IMR-90 (cell line): ENCODE measurements around the gene LGALS9. TPM values are rescaled to one million over a fixed set of nuclear protein-coding genes. Genes with fewer than 3 reads are reported as not detected.

Experiments used
- ATAC-seq: fragments of 200-7000 bp; cut with Tn5 transposase; 2 replicates; pipeline ENCODE4 v1.9.1; 2020; ENCODE audit warnings: low read depth, mild to moderate bottlenecking, moderate library complexity
- BruUV-seq: library from RNA; stranded (reverse); fragments of 400-500 nt; replicated peaks from 2 replicates; lab custom pipeline; 2021; lab: Mats Ljungman, UMichigan
- CTCF ChIA-PET: fragments of 300-600 bp; formaldehyde crosslinking; extraction: SDS; loops from one replicate; lab custom pipeline; 2021; ENCODE audit warnings: antibody characterized with exemption; lab: Yijun Ruan, JAX
- POLR2A ChIA-PET: fragments of 300-600 bp; sonication (Branson Sonifier 250); formaldehyde crosslinking; loops from one replicate; lab custom pipeline; 2022; ENCODE audit warnings: antibody characterized with exemption; ENCODE audit not compliant: unreplicated experiment; lab: Charles Lee
- DNase-seq: peaks from one replicate; pipeline ENCODE4 v3.0.0; 2013
- H2AFZ ChIP-seq: replicated peaks from 2 replicates; pipeline ENCODE3; 2013; ENCODE audit warnings: low read length, mild to moderate bottlenecking; ENCODE audit not compliant: poor library complexity
- H2AK5ac ChIP-seq: 2 replicates; pipeline ENCODE4 v1.6.1; 2013; ENCODE audit warnings: low read depth, low read length, inconsistent platforms
- H2AK9ac ChIP-seq: replicated peaks from 2 replicates; pipeline ENCODE3; 2013; ENCODE audit warnings: mild to moderate bottlenecking, low read depth, low read length, moderate library complexity; ENCODE audit not compliant: poor library complexity
- H2BK120ac ChIP-seq: 2 replicates; pipeline ENCODE4 v1.6.1; 2013; ENCODE audit warnings: low read depth, low read length, inconsistent platforms
- H2BK15ac ChIP-seq: 3 replicates; pipeline ENCODE4 v1.6.1; 2013; ENCODE audit warnings: low read depth, low read length, inconsistent platforms
- H2BK20ac ChIP-seq: 2 replicates; pipeline ENCODE4 v1.6.1; 2013; ENCODE audit warnings: low read depth, mild to moderate bottlenecking, inconsistent platforms, low read length, moderate library complexity
- H2BK5ac ChIP-seq: 2 replicates; pipeline ENCODE4 v1.6.1; 2013; ENCODE audit warnings: mild to moderate bottlenecking, low read depth, low read length, inconsistent platforms; ENCODE audit not compliant: poor library complexity, severe bottlenecking
- H3K14ac ChIP-seq: replicated peaks from 2 replicates; pipeline ENCODE4 v1.6.1; 2013; ENCODE audit warnings: low read depth, low read length, inconsistent platforms
- H3K18ac ChIP-seq: 2 replicates; pipeline ENCODE4 v1.6.1; 2013; ENCODE audit warnings: low read depth, low read length, control low read depth
- H3K23ac ChIP-seq: 2 replicates; pipeline ENCODE4 v1.6.1; 2013; ENCODE audit warnings: low read depth, low read length, inconsistent platforms
- H3K27ac ChIP-seq: 2 replicates; pipeline ENCODE4 v1.5.1; 2013; ENCODE audit warnings: mild to moderate bottlenecking, control low read depth, low read length; ENCODE audit not compliant: insufficient read depth
- H3K27me3 ChIP-seq: 2 replicates; pipeline ENCODE4 v1.6.1; 2013; ENCODE audit warnings: low read length; ENCODE audit not compliant: control insufficient read depth, insufficient read depth
- H3K36me3 ChIP-seq: 2 replicates; pipeline ENCODE4 v1.6.1; 2013; ENCODE audit warnings: low read length, mixed read lengths; ENCODE audit not compliant: control insufficient read depth, insufficient read depth
- H3K4ac ChIP-seq: 2 replicates; pipeline ENCODE4 v1.6.1; 2013; ENCODE audit warnings: low read depth, low read length, inconsistent platforms
- H3K4me1 ChIP-seq: 2 replicates; pipeline ENCODE4 v1.6.1; 2013; ENCODE audit warnings: low read length, mixed read lengths; ENCODE audit not compliant: control insufficient read depth, insufficient read depth
- H3K4me2 ChIP-seq: 2 replicates; pipeline ENCODE4 v1.6.1; 2013; ENCODE audit warnings: low read depth, mild to moderate bottlenecking, control low read depth, low read length, moderate library complexity
- H3K4me3 ChIP-seq: 2 replicates; pipeline ENCODE4 v1.5.1; 2013; ENCODE audit warnings: low read depth, mild to moderate bottlenecking, control low read depth, low read length, moderate library complexity; ENCODE audit not compliant: insufficient read depth
- H3K56ac ChIP-seq: 2 replicates; pipeline ENCODE4 v1.6.1; 2013; ENCODE audit warnings: low read length, inconsistent platforms; ENCODE audit not compliant: insufficient read depth; ENCODE audit errors: extremely low read depth
- H3K79me1 ChIP-seq, 2 experiments: 2 replicates each; pipeline ENCODE4 v1.6.1; 2013; ENCODE audit warnings: low read length in 2 of 2, inconsistent platforms in 1 of 2, low read depth in 1 of 2
- H3K9ac ChIP-seq: 2 replicates; pipeline ENCODE4 v1.6.1; 2013; ENCODE audit warnings: low read depth, low read length, control low read depth
- H3K9me1 ChIP-seq: 2 replicates; pipeline ENCODE4 v1.6.1; 2013; ENCODE audit warnings: low read length, inconsistent platforms; ENCODE audit not compliant: insufficient read depth
- H3K9me3 ChIP-seq: 2 replicates; pipeline ENCODE4 v1.6.1; 2013; ENCODE audit warnings: low read length; ENCODE audit not compliant: control insufficient read depth, insufficient read depth
- H4K20me1 ChIP-seq: 2 replicates; pipeline ENCODE4 v1.6.1; 2013; ENCODE audit warnings: low read length, inconsistent platforms; ENCODE audit not compliant: insufficient read depth
- H4K5ac ChIP-seq: 2 replicates; pipeline ENCODE4 v1.6.1; 2013; ENCODE audit warnings: mild to moderate bottlenecking, low read depth, low read length, control low read depth
- H4K8ac ChIP-seq, 2 experiments: 2 replicates each; pipeline ENCODE4 v1.6.1; 2013; ENCODE audit warnings: low read depth in 2 of 2, low read length in 2 of 2, control low read depth in 1 of 2, inconsistent platforms in 1 of 2
- H4K91ac ChIP-seq: 2 replicates; pipeline ENCODE4 v1.6.1; 2013; ENCODE audit warnings: low read depth, low read length, inconsistent platforms; ENCODE audit not compliant: insufficient read depth
- ELK1 ChIP-seq: fragments of 150-350 bp; IDR thresholded peaks from 2 replicates; pipeline ENCODE4 v1.6.1; 2016; ENCODE audit warnings: low read depth, mild to moderate bottlenecking, low read length, moderate library complexity, borderline replicate concordance
- NFE2L2 ChIP-seq: fragments of 150-350 bp; IDR thresholded peaks from 2 replicates; pipeline ENCODE4 v1.6.1; 2016; ENCODE audit warnings: low read depth, mild to moderate bottlenecking, low read length
- POLR2A ChIP-seq: IDR thresholded peaks from 2 replicates; pipeline ENCODE4 v1.6.1; 2012; ENCODE audit warnings: mild to moderate bottlenecking, low read depth, low read length
- SMC3 ChIP-seq: fragments of 150-350 bp; IDR thresholded peaks from 2 replicates; pipeline ENCODE4 v1.6.1; 2016; ENCODE audit warnings: low read depth, mild to moderate bottlenecking, antibody characterized with exemption, low read length, moderate library complexity
- WGBS, 2 experiments: methylation state at CpG; one replicate each; pipeline versions ENCODE4 v1.1.5 to v1.1.7; 2013; ENCODE audit warnings: missing lambda C conversion rate in 2 of 2; ENCODE audit not compliant: insufficient read length in 1 of 2; ENCODE audit errors: extremely low coverage in 2 of 2; 5-methylcytosine and 5-hydroxymethylcytosine counted together
- dilution Hi-C: fragments of 300-500 bp; cut with HindIII; formaldehyde crosslinking; loops from one replicate; pipeline ENCODE4 v1.14.3; 2018; ENCODE audit warnings: low sequenced_read_pairs; ENCODE audit not compliant: unreplicated experiment
- in situ Hi-C: fragments of 300-500 bp; cut with MboI; formaldehyde crosslinking; loops from 3 replicates; pipeline ENCODE4 v1.14.3; 2019; ENCODE audit warnings: low sequenced_read_pairs, inconsistent platforms, mixed read lengths
- intact Hi-C: fragments of 100-400 bp; cut with micrococcal nuclease; formaldehyde crosslinking; loops from 2 replicates; pipeline ENCODE4 v1.10.0; 2022
- polyA plus RNA-seq, 3 experiments: library from polyadenylated mRNA; depleted of rRNA; stranded (reverse); fragments of >200 nt; gene quantifications; 2 replicates each; pipeline ENCODE4 v1.2.3, GENCODE V29; 2012; ENCODE audit warnings: low replicate concordance in 1 of 3
- total RNA-seq: library from RNA; depleted of rRNA; stranded (reverse); fragments of >200 nt; gene quantifications from 2 replicates; pipeline ENCODE4 v1.2.3, GENCODE V29; 2012

The LGALS9 gene
- total and polyA plus RNA-seq, 2 of the 4 experiments (the other 2 are of a cell fraction): 0.54 to 2.5 TPM

DNA sequence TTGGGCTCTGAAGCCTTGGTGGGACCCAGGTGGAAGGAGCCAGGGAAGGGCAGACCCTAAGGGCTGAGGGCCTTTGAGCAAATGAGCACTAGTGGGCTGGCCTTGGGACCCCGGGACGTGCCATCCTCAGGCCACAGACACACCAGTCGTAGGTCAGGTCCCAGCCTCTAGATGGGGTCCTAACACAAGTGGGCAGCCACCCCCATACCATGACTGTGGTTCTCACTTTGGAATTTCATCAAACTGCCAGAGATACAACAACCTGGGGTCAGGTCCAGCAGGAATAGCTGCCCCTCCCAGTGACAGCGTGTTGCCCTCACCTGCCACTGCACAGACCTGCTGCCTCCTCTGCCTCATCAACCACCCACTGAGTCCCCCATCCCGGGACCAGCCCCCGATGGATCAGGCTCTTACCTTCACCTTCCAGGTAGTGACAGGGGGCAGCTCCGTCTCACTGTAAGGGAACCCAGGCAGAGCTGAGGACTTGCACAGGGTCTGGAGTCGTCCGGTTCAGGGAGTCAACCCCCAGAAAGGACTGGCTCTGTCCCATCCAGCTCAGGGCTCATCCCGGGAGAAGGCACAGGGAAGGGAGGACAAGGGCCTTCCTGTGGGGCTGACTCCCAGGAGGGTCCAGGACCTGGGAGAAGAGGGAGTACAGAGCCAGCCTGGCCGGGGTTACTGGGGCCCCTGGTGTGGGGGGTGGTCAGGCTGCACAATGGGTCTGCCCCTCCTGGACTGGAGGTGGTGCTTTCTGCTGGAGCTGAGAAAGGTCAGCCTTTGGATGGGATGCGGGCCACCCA lies 40.0 kb downstream of the LGALS9 start:
- CTCF ChIA-PET: no interaction called here
- intact Hi-C loops: no loop called here
- H4K5ac ChIP-seq: no peak overlapping the region

More for the DNA sequence above, 40.0 kb downstream of the LGALS9 start:
- Histone ChIP-seq H2AK9ac (no peak overlapping the region), H3K56ac (no peak overlapping the region), H2BK5ac (no peak overlapping the region), H4K8ac (no peak overlapping the region), H3K18ac (no peak overlapping the region), H3K14ac (no peak overlapping the region), H3K4me3 (no peak overlapping the region), H2BK20ac (no peak overlapping the region), H3K79me1 (no peaks in the 10 kb centered on the region), H3K27me3 (peaks cover 8% of the 10 kb centered on the region), H2BK120ac (no peak overlapping the region), H3K4ac (no peak overlapping the region), H2AK5ac (no peak overlapping the region), H3K36me3 (no peaks in the 10 kb centered on the region), H3K9me1 (no peaks in the 10 kb centered on the region), H3K9ac (no peak overlapping the region), H3K27ac (no peak overlapping the region), H2BK15ac (no peak overlapping the region), H4K20me1 (no peaks in the 10 kb centered on the region), H3K9me3 (no peaks in the 10 kb centered on the region), H2AFZ (no peak overlapping the region), H4K91ac (no peak overlapping the region), H3K4me2 (no peak overlapping the region), H3K4me1 (no peaks in the 10 kb centered on the region), H3K23ac (no peak overlapping the region)
- ATAC-seq (no peak), DNase-seq (no peak)
- dilution Hi-C loops: no loop called here
- WGBS, 2 experiments: 60% methylated on average over 3 of the region's 12 CpGs; no CpG with 5 or more reads in 1 of the 2 experiments
- in situ Hi-C loops: no loop called here
- POLR2A ChIA-PET: no interaction called here
- TF ChIP-seq NFE2L2: no peak
- no peak for TF ChIP-seq ELK1
- TF ChIP-seq POLR2A: no peak
- no peak for TF ChIP-seq SMC3
- BruUV-seq: no TSS peak
